IPS-18a (cell line): Measurements from ENCODE around the gene TPRG1L.

Experiments
- H3K27ac ChIP-seq: one replicate; pipeline ENCODE4 v1.5.1; 2013; ENCODE audit warnings: low read length
- H3K27me3 ChIP-seq: one replicate; pipeline ENCODE4 v1.6.1; 2013; ENCODE audit warnings: mild to moderate bottlenecking, low read length; ENCODE audit not compliant: control insufficient read depth, insufficient read depth
- H3K36me3 ChIP-seq: one replicate; pipeline ENCODE4 v1.6.1; 2013; ENCODE audit warnings: low read depth, low read length; ENCODE audit not compliant: control insufficient read depth
- H3K4me1 ChIP-seq: one replicate; pipeline ENCODE4 v1.6.1; 2013; ENCODE audit warnings: low read depth, low read length; ENCODE audit not compliant: control insufficient read depth
- H3K4me3 ChIP-seq: one replicate; pipeline ENCODE4 v1.5.1; 2013; ENCODE audit warnings: low read length
- H3K9ac ChIP-seq: one replicate; pipeline ENCODE4 v1.6.1; 2013; ENCODE audit warnings: mild to moderate bottlenecking, low read length, moderate library complexity
- H3K9me3 ChIP-seq: one replicate; pipeline ENCODE4 v1.6.1; 2013; ENCODE audit warnings: low read depth, low read length; ENCODE audit not compliant: control insufficient read depth

The TPRG1L gene

GRCh38 chr1:3663999-3664699, 39.3 kb downstream of the TPRG1L start:
- Histone ChIP-seq H3K27me3 (peaks cover 23% of the 10 kb centered on the region), H3K4me1 (peaks cover 3% of the 10 kb centered on the region), H3K27ac (no peak overlapping the region), H3K9me3 (no peaks in the 10 kb centered on the region), H3K4me3 (no peak overlapping the region), H3K36me3 (no peaks in the 10 kb centered on the region), H3K9ac (no peak overlapping the region)

GRCh38 chr1:3664700-3665375, 40.0 kb downstream of the TPRG1L start:
- Histone ChIP-seq H3K4me3 (no peak overlapping the region), H3K4me1 (peaks cover 3% of the 10 kb centered on the region), H3K27ac (no peak overlapping the region), H3K27me3 (peaks cover 20% of the 10 kb centered on the region), H3K9me3 (no peaks in the 10 kb centered on the region), H3K36me3 (no peaks in the 10 kb centered on the region), H3K9ac (no peak overlapping the region)

- Histone ChIP-seq H3K36me3 (no peaks in the 10 kb centered on the region), H3K27ac (no peak overlapping the region), H3K4me3 (no peak overlapping the region), H3K4me1 (peaks cover 3% of the 10 kb centered on the region), H3K9ac (no peak overlapping the region), H3K9me3 (no peaks in the 10 kb centered on the region), H3K27me3 (peaks cover 15% of the 10 kb centered on the region)
Observed at GRCh38 chr1:3668148-3668547, 43.3 kb downstream of the TPRG1L start.

- H3K27ac ChIP-seq = no peak overlapping the region
- H3K36me3 ChIP-seq = no peaks in the 10 kb centered on the region
- peaks cover 15% of the 10 kb centered on the region for H3K27me3 ChIP-seq
- no peaks in the 10 kb centered on the region for H3K9me3 ChIP-seq
- no peak overlapping the region for H3K4me3 ChIP-seq
- peaks cover 3% of the 10 kb centered on the region for H3K4me1 ChIP-seq
- H3K9ac ChIP-seq = no peak overlapping the region
Observed at GRCh38 chr1:3668585-3669300, 43.9 kb downstream of the TPRG1L start.

GRCh38 chr1:3669421-3669821, 44.6 kb downstream of the TPRG1L start:
- no peak overlapping the region for H3K4me3 ChIP-seq
- H3K27ac ChIP-seq = no peak overlapping the region
- no peak overlapping the region for H3K9ac ChIP-seq
- H3K4me1 ChIP-seq = peaks cover 4% of the 10 kb centered on the region
- no peaks in the 10 kb centered on the region for H3K36me3 ChIP-seq
- no peaks in the 10 kb centered on the region for H3K9me3 ChIP-seq
- peaks cover 15% of the 10 kb centered on the region for H3K27me3 ChIP-seq

GRCh38 chr1:3669971-3670431, 45.2 kb downstream of the TPRG1L start:
- H3K9me3 ChIP-seq = no peaks in the 10 kb centered on the region
- peaks cover 15% of the 10 kb centered on the region for H3K27me3 ChIP-seq
- H3K27ac ChIP-seq = no peak overlapping the region
- no peaks in the 10 kb centered on the region for H3K36me3 ChIP-seq
- H3K4me1 ChIP-seq = peaks cover 6% of the 10 kb centered on the region
- H3K4me3 ChIP-seq = no peak overlapping the region
- no peak overlapping the region for H3K9ac ChIP-seq

- H3K27me3 ChIP-seq = peaks cover 15% of the 10 kb centered on the region
- H3K36me3 ChIP-seq = no peaks in the 10 kb centered on the region
- H3K27ac ChIP-seq = no peak overlapping the region
- H3K9me3 ChIP-seq = no peaks in the 10 kb centered on the region
- no peak overlapping the region for H3K9ac ChIP-seq
- peaks cover 6% of the 10 kb centered on the region for H3K4me1 ChIP-seq
- no peak overlapping the region for H3K4me3 ChIP-seq
Observed at GRCh38 chr1:3670823-3671265, 46.0 kb downstream of the TPRG1L start.

GRCh38 chr1:3671371-3672180, 46.8 kb downstream of the TPRG1L start:
- Histone ChIP-seq H3K27me3 (peaks cover 15% of the 10 kb centered on the region), H3K36me3 (no peaks in the 10 kb centered on the region), H3K27ac (no peak overlapping the region), H3K4me3 (no peak overlapping the region), H3K9ac (no peak overlapping the region), H3K4me1 (peaks cover 6% of the 10 kb centered on the region), H3K9me3 (no peaks in the 10 kb centered on the region)

GRCh38 chr1:3672231-3672970, 47.6 kb downstream of the TPRG1L start:
- H3K27me3 ChIP-seq = peaks cover 9% of the 10 kb centered on the region
- H3K9me3 ChIP-seq = no peaks in the 10 kb centered on the region
- no peak overlapping the region for H3K4me3 ChIP-seq
- H3K36me3 ChIP-seq = no peaks in the 10 kb centered on the region
- no peak overlapping the region for H3K9ac ChIP-seq
- H3K4me1 ChIP-seq = peaks cover 6% of the 10 kb centered on the region
- H3K27ac ChIP-seq = no peak overlapping the region

- H3K4me3 ChIP-seq = no peak overlapping the region
- no peaks in the 10 kb centered on the region for H3K9me3 ChIP-seq
- no peaks in the 10 kb centered on the region for H3K36me3 ChIP-seq
- no peak overlapping the region for H3K27ac ChIP-seq
- peaks cover 9% of the 10 kb centered on the region for H3K27me3 ChIP-seq
- H3K4me1 ChIP-seq = peaks cover 6% of the 10 kb centered on the region
- no peak overlapping the region for H3K9ac ChIP-seq
Observed at GRCh38 chr1:3672971-3673361, 48.2 kb downstream of the TPRG1L start.
